Renal cortical epithelial cell (primary cell): ENCODE data around the gene TCAIM. TPM values are rescaled to one million over a fixed set of nuclear protein-coding genes. Genes with fewer than 3 reads are reported as not detected.

Experiments
- DNase-seq: peaks from one replicate; pipeline ENCODE4 v3.0.0-alpha.2; 2011; ENCODE audit warnings: low read depth
- total RNA-seq: library from RNA; depleted of rRNA; stranded (reverse); fragments of >200 nt; gene quantifications from 2 replicates; pipeline ENCODE4 v1.2.3, GENCODE V29; 2014

Gene TCAIM
- total RNA-seq, 1 donor from 2014 or later = 61.1 TPM

GRCh38 chr3:44444896-44445691 lies 106.5 kb downstream of the TCAIM start:
- no peak for DNase-seq

- no peak for DNase-seq
Observed at GRCh38 chr3:44445786-44446185, 107.2 kb downstream of the TCAIM start.

- DNase-seq = no peak
Observed at GRCh38 chr3:44446929-44447328, 108.4 kb downstream of the TCAIM start.

- no peak for DNase-seq
Observed at GRCh38 chr3:44451441-44451840, 112.9 kb downstream of the TCAIM start.

- no peak for DNase-seq
Observed at GRCh38 chr3:44454258-44454657, 115.7 kb downstream of the TCAIM start.

GRCh38 chr3:44455318-44455717 lies 116.8 kb downstream of the TCAIM start:
- no peak for DNase-seq

Other genes with a start within 250 kb of the TCAIM start
- not detected in 2 replicates for gene TOPAZ1, start 96.9 kb upstream of the TCAIM start, total RNA-seq
- gene ZNF445, start 138.9 kb downstream of the TCAIM start, total RNA-seq = 4.0 and 17.9 TPM in 2 replicates
- gene ZKSCAN7, start 216.4 kb downstream of the TCAIM start, total RNA-seq = 3.3 and 12.2 TPM in 2 replicates
- 1.4 and 5.4 TPM in 2 replicates for gene ZNF660, start 246.2 kb downstream of the TCAIM start, total RNA-seq